Measurements from ENCODE around the gene ISY1.

DNA sequence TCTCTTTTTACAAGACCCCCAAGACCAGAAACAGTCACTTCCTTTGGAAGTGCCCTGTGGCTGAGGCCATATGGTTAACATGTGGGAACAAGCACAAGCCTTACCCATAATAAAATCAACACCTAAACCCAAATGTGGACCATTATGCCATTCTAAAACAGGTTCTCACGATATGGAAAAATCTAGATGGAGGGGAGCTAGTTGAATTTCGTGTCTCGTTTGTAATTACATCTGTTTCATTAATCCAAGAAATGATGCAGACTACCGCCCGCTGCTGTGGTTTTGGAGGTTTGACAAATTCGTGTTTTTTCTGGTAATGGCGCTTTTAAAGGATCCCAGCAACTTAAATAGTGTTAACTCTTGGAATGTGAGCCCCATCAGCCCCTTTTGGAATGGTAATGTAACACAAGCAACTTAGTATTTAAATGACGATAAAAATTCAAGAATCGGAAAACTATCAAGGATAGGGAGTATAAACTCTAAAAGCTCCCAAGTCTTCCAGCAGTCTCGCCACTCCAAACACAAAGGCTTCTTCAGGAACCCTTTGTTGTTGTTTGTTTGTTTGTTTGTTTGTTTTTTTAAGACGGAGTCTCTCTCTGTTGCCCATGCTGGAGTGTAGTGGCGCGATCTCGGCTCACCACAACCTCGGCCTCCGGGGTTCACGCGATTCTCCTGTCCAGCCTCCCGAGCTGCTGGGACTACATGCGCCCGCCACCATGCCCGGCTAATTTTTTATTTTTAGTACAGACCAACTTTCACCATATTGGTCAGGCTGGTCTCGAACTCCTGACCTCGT is 21.7 kb upstream of the ISY1 start:
- TF ChIP-seq POLR2A (IDR thresholded peaks at IDR 0.05) (no peak), EP300 (IDR thresholded peaks at IDR 0.05) (no peak)
- TF ChIP-seq, protein P1, sequence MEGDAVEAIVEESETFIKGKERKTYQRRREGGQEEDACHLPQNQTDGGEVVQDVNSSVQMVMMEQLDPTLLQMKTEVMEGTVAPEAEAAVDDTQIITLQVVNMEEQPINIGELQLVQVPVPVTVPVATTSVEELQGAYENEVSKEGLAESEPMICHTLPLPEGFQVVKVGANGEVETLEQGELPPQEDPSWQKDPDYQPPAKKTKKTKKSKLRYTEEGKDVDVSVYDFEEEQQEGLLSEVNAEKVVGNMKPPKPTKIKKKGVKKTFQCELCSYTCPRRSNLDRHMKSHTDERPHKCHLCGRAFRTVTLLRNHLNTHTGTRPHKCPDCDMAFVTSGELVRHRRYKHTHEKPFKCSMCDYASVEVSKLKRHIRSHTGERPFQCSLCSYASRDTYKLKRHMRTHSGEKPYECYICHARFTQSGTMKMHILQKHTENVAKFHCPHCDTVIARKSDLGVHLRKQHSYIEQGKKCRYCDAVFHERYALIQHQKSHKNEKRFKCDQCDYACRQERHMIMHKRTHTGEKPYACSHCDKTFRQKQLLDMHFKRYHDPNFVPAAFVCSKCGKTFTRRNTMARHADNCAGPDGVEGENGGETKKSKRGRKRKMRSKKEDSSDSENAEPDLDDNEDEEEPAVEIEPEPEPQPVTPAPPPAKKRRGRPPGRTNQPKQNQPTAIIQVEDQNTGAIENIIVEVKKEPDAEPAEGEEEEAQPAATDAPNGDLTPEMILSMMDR (IDR thresholded peaks at IDR 0.05) = no peak
